ENCODE data around the gene ZC3H12A. TPM values are rescaled to one million over a fixed set of nuclear protein-coding genes. Genes with fewer than 3 reads are reported as not detected.

ZC3H12A gene
- total RNA-seq, 4 donors from 2014 or later, result 7.3 to 14.4 (median 10.6) TPM

DNA sequence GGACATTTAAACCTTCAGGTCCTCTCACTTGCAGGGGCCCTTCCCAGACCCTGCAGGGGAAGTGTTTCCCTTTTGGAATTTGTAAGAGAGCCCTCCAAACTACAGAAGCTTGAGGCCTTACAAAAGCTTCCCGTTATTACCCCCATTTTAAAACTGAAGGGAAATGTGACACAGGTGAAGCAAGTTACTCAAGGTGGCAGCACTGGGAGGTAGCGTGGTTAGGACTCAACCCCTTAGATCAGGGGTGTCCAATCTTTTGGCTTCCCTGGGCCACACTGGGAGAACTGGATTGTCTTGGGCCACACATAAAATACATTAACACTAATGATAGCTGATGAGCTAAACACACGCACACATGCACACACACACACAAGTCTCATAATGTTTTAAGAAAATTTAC, 15.8 kb upstream of the ZC3H12A start:
- H3K4me3 ChIP-seq, result no peak overlapping the region
- no peaks in the 10 kb centered on the region for H3K9me3 ChIP-seq
- TF ChIP-seq POLR2AphosphoS5 (IDR thresholded peaks at IDR 0.05), result no peak
- TF ChIP-seq POLR2A (IDR thresholded peaks at IDR 0.05), result no peak
- TF ChIP-seq EP300 (IDR thresholded peaks at IDR 0.05), result no peak
- no peak overlapping the region for H3K27ac ChIP-seq
- H3K4me1 ChIP-seq, result peaks cover 0 to 9% (median 5%) of the 10 kb centered on the region in 3 donors
- no peaks in the 10 kb centered on the region for H3K36me3 ChIP-seq
- no peak for ATAC-seq
- 86 to 100% methylated on average over 1 to 2 of the region's 3 CpGs for WGBS, 2 donors (ENCODE audit: low coverage in 1 of 2)
- no peaks in the 10 kb centered on the region for H3K27me3 ChIP-seq

DNA sequence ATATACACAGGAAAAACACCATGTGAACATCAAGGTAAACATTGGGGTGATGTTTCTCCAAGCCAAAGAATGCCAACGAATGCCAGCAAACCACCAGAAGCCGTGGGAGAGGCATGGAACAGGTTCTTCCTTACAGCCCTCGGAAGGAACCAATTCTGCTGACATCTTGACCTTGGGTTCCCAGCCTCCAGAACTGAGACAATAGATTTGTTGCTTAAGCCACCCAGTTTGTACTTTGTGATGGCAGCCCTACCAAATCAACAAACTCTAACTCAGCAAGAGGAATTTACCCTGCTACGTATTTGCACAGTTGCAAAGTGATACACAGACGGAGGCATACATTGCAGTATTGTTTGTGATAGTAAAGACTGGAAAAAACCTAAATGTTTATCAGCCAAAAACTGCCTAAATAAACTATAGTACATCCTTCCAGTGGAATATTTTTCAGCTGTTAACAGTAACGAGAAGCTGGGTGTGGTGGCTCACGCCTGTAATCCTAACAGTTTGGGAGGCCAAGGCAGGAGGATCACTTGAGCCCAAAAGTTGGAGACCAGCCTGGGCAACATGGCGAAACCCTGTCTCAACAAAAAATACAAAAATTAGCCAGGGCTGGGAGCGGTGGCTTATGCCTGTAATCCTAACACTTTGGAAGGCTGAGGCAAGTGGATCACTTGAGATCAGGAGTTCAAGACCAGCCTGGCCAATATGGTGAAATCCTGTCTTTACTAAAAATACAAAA, 12.5 kb upstream of the ZC3H12A start:
- Histone ChIP-seq H3K27me3 (no peaks in the 10 kb centered on the region), H3K9me3 (no peaks in the 10 kb centered on the region), H3K36me3 (no peaks in the 10 kb centered on the region), H3K27ac (no peak overlapping the region), H3K4me3 (no peak overlapping the region), H3K4me1 (peaks cover 0 to 14% (median 0%) of the 10 kb centered on the region in 3 donors)
- no peak for ATAC-seq
- 80 to 86% methylated on average over 9 of the region's 9 CpGs for WGBS, 2 donors (ENCODE audit: low coverage in 1 of 2)
- TF ChIP-seq, protein P1, sequence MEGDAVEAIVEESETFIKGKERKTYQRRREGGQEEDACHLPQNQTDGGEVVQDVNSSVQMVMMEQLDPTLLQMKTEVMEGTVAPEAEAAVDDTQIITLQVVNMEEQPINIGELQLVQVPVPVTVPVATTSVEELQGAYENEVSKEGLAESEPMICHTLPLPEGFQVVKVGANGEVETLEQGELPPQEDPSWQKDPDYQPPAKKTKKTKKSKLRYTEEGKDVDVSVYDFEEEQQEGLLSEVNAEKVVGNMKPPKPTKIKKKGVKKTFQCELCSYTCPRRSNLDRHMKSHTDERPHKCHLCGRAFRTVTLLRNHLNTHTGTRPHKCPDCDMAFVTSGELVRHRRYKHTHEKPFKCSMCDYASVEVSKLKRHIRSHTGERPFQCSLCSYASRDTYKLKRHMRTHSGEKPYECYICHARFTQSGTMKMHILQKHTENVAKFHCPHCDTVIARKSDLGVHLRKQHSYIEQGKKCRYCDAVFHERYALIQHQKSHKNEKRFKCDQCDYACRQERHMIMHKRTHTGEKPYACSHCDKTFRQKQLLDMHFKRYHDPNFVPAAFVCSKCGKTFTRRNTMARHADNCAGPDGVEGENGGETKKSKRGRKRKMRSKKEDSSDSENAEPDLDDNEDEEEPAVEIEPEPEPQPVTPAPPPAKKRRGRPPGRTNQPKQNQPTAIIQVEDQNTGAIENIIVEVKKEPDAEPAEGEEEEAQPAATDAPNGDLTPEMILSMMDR (IDR thresholded peaks at IDR 0.05), result no peak
- TF ChIP-seq POLR2A (IDR thresholded peaks at IDR 0.05) (no peak), POLR2AphosphoS5 (IDR thresholded peaks at IDR 0.05) (no peak), EP300 (IDR thresholded peaks at IDR 0.05) (no peak)

DNA sequence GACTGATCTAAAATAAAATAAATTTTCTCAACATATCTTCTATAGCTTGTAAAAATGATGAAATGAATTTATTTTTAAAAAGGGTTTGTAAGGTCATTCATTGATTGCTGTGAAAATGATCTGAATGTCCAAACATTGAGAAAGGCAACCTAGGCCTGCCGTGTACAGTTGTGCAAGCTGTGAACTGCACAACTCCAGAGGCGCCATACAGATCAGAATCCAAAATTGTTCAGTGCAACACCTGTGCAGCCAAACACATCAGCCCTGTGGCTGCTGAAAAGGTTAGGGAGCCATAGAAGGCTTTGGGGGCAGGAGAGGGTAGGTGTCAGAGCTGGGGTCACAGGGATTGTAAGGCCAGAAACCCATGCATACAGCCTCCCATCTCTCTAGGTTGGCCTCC, 9.9 kb upstream of the ZC3H12A start:
- TF ChIP-seq POLR2A (IDR thresholded peaks at IDR 0.05) (no peak), EP300 (IDR thresholded peaks at IDR 0.05) (no peak)
- TF ChIP-seq, protein P1 (IDR thresholded peaks at IDR 0.05), result no peak
- no peaks in the 10 kb centered on the region for H3K27me3 ChIP-seq
- H3K36me3 ChIP-seq, result no peaks in the 10 kb centered on the region
- WGBS, 2 donors (ENCODE audit: low coverage in 1 of 2), result 80 to 100% methylated on average over 2 of the region's 2 CpGs
- peaks cover 0 to 14% (median 0%) of the 10 kb centered on the region in 3 donors for H3K4me1 ChIP-seq
- H3K9me3 ChIP-seq, result no peaks in the 10 kb centered on the region
- no peak overlapping the region for H3K4me3 ChIP-seq
- ATAC-seq, result no peak
- no peak overlapping the region for H3K27ac ChIP-seq

DNA sequence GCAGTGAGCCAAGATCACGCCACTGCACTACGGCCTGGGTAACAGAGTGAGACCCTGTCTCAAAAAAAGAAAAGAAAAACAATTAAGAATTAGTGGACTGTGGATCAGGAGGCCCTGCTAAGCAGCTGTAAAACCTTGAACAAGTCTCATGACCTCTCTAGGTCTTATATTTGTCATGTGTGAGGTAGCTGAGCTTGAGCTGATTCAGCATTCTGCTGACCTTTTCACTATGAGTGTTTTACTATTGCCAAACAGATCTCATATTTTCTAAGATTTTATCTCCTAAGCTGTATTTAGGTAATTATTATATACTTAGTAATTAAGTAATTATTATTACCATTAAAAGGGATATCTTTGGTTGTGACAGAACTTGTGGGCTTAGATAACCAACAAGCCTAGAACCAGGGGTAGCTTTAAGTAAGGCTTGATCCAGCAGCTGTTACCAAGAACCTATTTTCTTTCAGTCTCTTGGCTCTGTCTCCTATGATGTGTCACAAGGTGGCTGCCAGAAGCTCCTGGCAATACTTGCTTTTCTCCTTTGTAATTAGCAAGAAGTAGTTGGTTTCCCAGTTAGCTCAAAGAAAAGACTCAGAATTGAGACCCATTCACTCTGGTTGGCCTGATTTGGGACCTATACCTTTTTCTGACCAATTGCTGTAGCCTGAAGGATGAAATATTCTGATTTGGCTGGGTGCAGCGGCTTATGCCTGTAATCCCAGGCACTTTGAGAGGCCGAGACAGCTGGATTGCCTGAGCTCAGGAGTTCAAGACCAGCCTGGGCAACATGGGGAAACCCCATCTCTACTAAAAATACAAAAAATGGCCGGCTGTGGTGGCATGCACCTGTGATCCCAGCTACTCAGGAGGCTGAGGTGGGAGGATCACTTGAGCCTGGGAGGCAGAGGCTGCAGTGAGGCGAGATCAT, 8.5 kb upstream of the ZC3H12A start:
- Histone ChIP-seq H3K27me3 (no peaks in the 10 kb centered on the region), H3K27ac (peak overlapping the region in 2 of 4 donors; percentile 6 to 50), H3K4me1 (peaks cover 0 to 19% (median 1%) of the 10 kb centered on the region in 3 donors), H3K36me3 (no peaks in the 10 kb centered on the region), H3K4me3 (no peak overlapping the region), H3K9me3 (no peaks in the 10 kb centered on the region)
- no peak for ATAC-seq
- TF ChIP-seq, protein P1 (IDR thresholded peaks at IDR 0.05), result no peak
- TF ChIP-seq POLR2A (IDR thresholded peaks at IDR 0.05) (no peak), EP300 (IDR thresholded peaks at IDR 0.05) (no peak), POLR2AphosphoS5 (IDR thresholded peaks at IDR 0.05) (no peak)
- 80 to 100% methylated on average over 3 to 4 of the region's 6 CpGs for WGBS, 2 donors (ENCODE audit: low coverage in 1 of 2)

DNA sequence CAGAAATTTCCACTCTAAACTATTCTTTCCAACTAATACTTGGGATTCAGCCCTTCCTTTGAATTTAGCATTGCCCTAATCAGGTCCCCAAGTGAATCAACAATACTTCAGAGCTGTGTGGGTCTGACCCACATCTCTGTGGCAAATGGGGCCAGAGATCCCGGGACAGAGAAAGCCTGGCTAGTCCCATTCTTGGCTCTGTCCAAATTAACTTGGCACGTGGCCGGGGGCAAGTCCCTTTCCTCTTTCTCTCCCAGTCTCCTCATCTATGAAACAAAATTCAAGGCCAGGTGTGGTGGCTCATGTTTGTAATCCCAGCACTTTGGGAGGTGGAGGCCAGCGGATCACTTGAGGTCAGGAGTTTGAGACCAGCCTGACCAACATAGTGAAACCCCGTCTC, 6.3 kb upstream of the ZC3H12A start:
- 93% methylated on average over 2 of the region's 5 CpGs; no CpG with 5 or more reads in 1 of the 2 donors for WGBS, 2 donors (ENCODE audit: low coverage in 1 of 2)
- Histone ChIP-seq H3K36me3 (no peaks in the 10 kb centered on the region), H3K4me1 (peaks cover 0 to 41% (median 18%) of the 10 kb centered on the region in 3 donors), H3K9me3 (no peaks in the 10 kb centered on the region), H3K27ac (no peak overlapping the region), H3K4me3 (no peak overlapping the region), H3K27me3 (no peaks in the 10 kb centered on the region)
- TF ChIP-seq POLR2A (IDR thresholded peaks at IDR 0.05) (no peak), EP300 (IDR thresholded peaks at IDR 0.05) (no peak), POLR2AphosphoS5 (IDR thresholded peaks at IDR 0.05) (no peak)
- TF ChIP-seq, protein P1 (IDR thresholded peaks at IDR 0.05), result no peak
- no peak for ATAC-seq

All from gastroesophageal sphincter (tissue), 4 donors.